ENCODE data around the gene CD27. TPM values are rescaled to one million over a fixed set of nuclear protein-coding genes. Genes with fewer than 3 reads are reported as not detected.

Gene CD27
- total and polyA plus RNA-seq, 8 donors, result 1.2 to 3.2 (median 2.2) TPM

DNA sequence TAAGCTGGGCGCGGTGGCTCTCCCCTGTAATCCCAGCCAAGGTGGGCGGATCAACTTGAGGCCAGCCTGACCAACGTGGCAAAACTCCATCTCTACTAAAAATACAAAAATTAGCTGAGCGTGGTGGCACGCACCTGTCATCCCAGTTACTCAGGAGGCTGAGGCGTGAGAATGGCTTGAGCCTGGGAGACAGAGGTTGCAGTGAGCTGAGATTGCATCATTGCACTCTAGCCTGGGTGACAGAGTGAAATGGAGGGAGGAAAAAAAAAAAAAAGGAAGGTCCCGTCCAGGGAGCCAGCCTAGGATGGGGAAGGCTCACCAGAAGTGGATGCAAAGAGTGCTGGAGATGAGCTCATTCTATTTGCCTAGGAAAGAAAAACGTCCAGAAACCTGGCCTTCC, 1.9 kb upstream of the CD27 start:
- TF ChIP-seq, protein P1, sequence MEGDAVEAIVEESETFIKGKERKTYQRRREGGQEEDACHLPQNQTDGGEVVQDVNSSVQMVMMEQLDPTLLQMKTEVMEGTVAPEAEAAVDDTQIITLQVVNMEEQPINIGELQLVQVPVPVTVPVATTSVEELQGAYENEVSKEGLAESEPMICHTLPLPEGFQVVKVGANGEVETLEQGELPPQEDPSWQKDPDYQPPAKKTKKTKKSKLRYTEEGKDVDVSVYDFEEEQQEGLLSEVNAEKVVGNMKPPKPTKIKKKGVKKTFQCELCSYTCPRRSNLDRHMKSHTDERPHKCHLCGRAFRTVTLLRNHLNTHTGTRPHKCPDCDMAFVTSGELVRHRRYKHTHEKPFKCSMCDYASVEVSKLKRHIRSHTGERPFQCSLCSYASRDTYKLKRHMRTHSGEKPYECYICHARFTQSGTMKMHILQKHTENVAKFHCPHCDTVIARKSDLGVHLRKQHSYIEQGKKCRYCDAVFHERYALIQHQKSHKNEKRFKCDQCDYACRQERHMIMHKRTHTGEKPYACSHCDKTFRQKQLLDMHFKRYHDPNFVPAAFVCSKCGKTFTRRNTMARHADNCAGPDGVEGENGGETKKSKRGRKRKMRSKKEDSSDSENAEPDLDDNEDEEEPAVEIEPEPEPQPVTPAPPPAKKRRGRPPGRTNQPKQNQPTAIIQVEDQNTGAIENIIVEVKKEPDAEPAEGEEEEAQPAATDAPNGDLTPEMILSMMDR (IDR thresholded peaks at IDR 0.05), result no peak
- H3K27me3 ChIP-seq, result no peaks in the 10 kb centered on the region
- intact Hi-C loops (cut with DNase I), result no loop called here
- H3K4me1 ChIP-seq, result no peaks in the 10 kb centered on the region
- H3K4me3 ChIP-seq, result no peak overlapping the region
- DNase-seq (no peak), ATAC-seq (no peak)
- no peaks in the 10 kb centered on the region for H3K9me3 ChIP-seq
- H3K27ac ChIP-seq, result no peak overlapping the region
- H3K36me3 ChIP-seq, result peaks cover 0 to 23% of the 10 kb centered on the region in 2 donors

DNA sequence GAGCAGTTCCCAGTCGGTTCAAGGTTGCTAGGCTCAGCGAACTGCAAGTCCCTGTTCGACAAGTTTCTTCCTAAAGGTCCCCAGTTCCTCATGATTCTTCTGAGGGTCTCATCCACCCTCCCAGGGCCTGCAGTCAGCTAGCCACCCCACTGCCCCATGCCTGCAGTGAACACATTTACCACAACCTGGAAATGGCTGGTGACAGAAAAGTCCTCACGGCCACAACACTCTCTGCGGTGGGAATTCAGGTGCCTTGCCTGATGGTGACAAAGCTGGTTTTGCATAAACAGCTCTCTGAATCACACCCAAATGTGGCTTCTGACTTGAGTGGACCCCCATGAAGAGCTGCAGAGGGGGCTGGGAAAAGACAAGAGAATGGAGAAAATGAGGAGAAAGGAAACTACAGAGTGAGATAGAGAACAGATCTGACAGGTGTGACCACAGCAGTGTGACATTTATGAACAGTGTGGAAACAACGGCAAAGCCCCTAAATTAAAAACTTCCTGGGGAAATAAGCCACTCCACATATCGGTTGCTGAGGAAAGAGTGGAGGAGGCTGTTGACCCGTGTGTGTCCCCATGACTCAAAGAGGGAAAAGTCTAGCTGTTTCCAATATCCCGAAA, 1.3 kb upstream of the CD27 start:
- TF ChIP-seq, protein P1 (IDR thresholded peaks at IDR 0.05), result no peak
- Histone ChIP-seq H3K27me3 (no peaks in the 10 kb centered on the region), H3K4me3 (no peak overlapping the region), H3K27ac (no peak overlapping the region), H3K9me3 (no peaks in the 10 kb centered on the region), H3K36me3 (peaks cover 0 to 25% of the 10 kb centered on the region in 2 donors), H3K4me1 (no peaks in the 10 kb centered on the region)
- ATAC-seq, result no peak
- intact Hi-C loops (cut with DNase I), result no loop called here
- DNase-seq, result no peak

DNA sequence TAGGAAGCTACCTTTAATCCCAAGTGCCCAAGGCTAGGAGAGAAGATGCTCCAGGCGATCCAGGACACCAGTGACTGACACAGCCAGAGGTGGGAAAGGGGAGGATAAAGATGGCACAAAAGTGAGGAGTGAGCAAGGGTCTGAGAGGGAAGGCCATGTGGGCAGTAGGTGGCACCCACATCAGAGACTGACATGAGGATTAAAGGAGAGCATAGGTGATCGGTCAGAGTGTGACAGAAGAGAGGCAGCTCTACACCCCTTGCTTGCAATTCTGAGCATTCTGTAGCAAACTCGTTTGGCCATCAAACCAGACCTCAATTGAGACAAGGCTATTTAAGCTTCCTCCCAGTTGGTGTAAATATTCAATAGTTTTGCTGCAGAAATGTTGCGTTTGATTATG, 724 bp upstream of the CD27 start:
- Histone ChIP-seq H3K4me3 (no peak overlapping the region), H3K9me3 (no peaks in the 10 kb centered on the region), H3K4me1 (no peaks in the 10 kb centered on the region), H3K36me3 (peaks cover 0 to 25% of the 10 kb centered on the region in 2 donors), H3K27me3 (no peaks in the 10 kb centered on the region), H3K27ac (no peak overlapping the region)
- intact Hi-C loops (cut with DNase I), result no loop called here
- ATAC-seq (no peak), DNase-seq (no peak)
- TF ChIP-seq, protein P1 (IDR thresholded peaks at IDR 0.05), result no peak

DNA sequence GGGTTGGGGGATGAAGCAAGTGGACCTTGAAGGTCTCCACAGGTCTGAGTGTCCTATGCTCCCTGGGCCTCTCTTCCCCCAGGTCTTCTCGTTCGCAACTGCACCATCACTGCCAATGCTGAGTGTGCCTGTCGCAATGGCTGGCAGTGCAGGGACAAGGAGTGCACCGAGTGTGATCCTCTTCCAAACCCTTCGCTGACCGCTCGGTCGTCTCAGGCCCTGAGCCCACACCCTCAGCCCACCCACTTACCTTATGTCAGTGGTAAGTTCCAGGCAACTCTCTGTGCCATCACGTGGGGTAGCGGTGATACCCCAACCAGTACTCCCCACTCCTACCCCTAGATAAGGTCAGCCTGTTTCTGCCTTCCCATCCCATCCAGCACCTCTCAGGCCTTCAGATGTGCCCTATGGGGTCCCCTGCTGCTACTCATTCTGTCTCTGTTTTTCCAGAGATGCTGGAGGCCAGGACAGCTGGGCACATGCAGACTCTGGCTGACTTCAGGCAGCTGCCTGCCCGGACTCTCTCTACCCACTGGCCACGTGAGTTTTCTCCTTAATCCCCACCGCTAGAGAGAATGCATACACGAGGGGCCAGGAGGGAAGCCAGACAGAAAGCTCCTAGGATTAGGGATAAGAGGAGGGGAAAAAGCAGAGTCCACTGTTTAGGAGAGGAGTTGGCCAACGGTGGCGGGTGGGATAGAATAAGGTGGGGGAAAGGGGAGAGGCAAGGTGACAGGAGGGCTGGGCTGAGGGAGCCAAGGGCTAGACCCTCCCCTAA, 5.5 kb downstream of the CD27 start:
- no peak for ATAC-seq
- no peak for DNase-seq
- H3K4me1 ChIP-seq, result peaks cover 7 to 26% of the 10 kb centered on the region in 2 donors
- H3K9me3 ChIP-seq, result no peaks in the 10 kb centered on the region
- TF ChIP-seq, protein P1 (IDR thresholded peaks at IDR 0.05), result no peak
- H3K4me3 ChIP-seq, result peak overlapping the region; percentile 64 to 75
- intact Hi-C loops (cut with DNase I), result loop anchor here in 1 of 2 donors (10.0 kb wide), 1 partner anchor 125 kb away; no protein-coding TSS in a partner anchor
- no peaks in the 10 kb centered on the region for H3K27me3 ChIP-seq
- H3K27ac ChIP-seq, result peak overlapping the region in 1 of 2 donors; percentile 98
- peaks cover 0 to 36% of the 10 kb centered on the region in 2 donors for H3K36me3 ChIP-seq

DNA sequence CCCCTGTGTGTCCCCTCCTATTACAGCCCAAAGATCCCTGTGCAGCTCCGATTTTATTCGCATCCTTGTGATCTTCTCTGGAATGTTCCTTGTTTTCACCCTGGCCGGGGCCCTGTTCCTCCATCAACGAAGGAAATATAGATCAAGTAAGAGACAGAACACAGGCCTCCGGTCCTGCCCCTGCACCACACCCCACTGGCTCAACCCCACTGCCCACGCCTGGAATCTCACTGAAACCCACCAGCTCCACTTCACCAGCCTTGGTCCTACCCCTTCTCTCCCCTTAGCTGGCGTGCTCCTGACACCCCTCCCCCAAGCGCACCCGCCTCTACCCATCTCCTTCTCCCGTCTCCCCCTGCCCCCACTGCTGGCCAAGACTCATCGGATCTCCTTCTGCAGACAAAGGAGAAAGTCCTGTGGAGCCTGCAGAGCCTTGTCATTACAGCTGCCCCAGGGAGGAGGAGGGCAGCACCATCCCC, 6.2 kb downstream of the CD27 start:
- intact Hi-C loops (cut with DNase I), result loop anchor here in 1 of 2 donors (10.0 kb wide), 1 partner anchor 126 kb away; no protein-coding TSS in a partner anchor
- TF ChIP-seq, protein P1 (IDR thresholded peaks at IDR 0.05), result no peak
- peaks cover 0 to 37% of the 10 kb centered on the region in 2 donors for H3K36me3 ChIP-seq
- ATAC-seq (peak; percentile 6), DNase-seq (no peak)
- H3K4me3 ChIP-seq, result peak overlapping the region; percentile 64 to 75
- no peaks in the 10 kb centered on the region for H3K27me3 ChIP-seq
- H3K4me1 ChIP-seq, result peaks cover 7 to 26% of the 10 kb centered on the region in 2 donors
- H3K27ac ChIP-seq, result peak overlapping the region; percentile 96 to 98
- H3K9me3 ChIP-seq, result no peaks in the 10 kb centered on the region

Data from left lung (tissue), 10 donors.